Aorta (tissue), 5 donors: ENCODE measurements around the gene C2orf81. TPM values are rescaled to one million over a fixed set of nuclear protein-coding genes. Genes with fewer than 3 reads are reported as not detected.
A peak's percentile ranks its signal among the peaks of the same experiment; 100 is the strongest.

Source experiments
- ATAC-seq: fragments of 200-7000 bp; cut with Tn5 transposase; one replicate; pipeline ENCODE4 v1.9.1; 2022; ENCODE audit warnings: moderate library complexity; ENCODE audit not compliant: low FRiP score
- DNase-seq, 2 donors: peaks; one replicate each; pipeline ENCODE4 v3.0.0-alpha.2; 2020
- H3K27ac ChIP-seq, 2 donors: one replicate each; pipeline ENCODE4 v1.5.1; 2013; ENCODE audit warnings: low read length in 2 of 2, mild to moderate bottlenecking in 2 of 2, moderate library complexity in 2 of 2, control low read depth in 1 of 2, inconsistent platforms in 1 of 2, low read depth in 1 of 2
- H3K27me3 ChIP-seq, 2 donors: one replicate each; pipeline ENCODE4 v1.6.1; 2013; ENCODE audit warnings: control low read depth in 1 of 2, low read length in 1 of 2, mild to moderate bottlenecking in 1 of 2, moderate library complexity in 1 of 2; ENCODE audit not compliant: insufficient read depth in 2 of 2, control insufficient read depth in 1 of 2
- H3K36me3 ChIP-seq, 2 donors: one replicate each; pipeline ENCODE4 v1.6.1; 2013; ENCODE audit warnings: control low read depth in 1 of 2, low read length in 1 of 2, mild to moderate bottlenecking in 1 of 2; ENCODE audit not compliant: insufficient read depth in 2 of 2, control insufficient read depth in 1 of 2
- H3K4me1 ChIP-seq, 2 donors: one replicate each; pipeline ENCODE4 v1.6.1; 2013; ENCODE audit warnings: low read length in 2 of 2, control low read depth in 1 of 2, mild to moderate bottlenecking in 1 of 2, moderate library complexity in 1 of 2; ENCODE audit not compliant: insufficient read depth in 2 of 2, control insufficient read depth in 1 of 2
- H3K4me3 ChIP-seq, 2 donors: one replicate each; pipeline ENCODE4 v1.5.1; 2013; ENCODE audit warnings: low read length in 2 of 2, control low read depth in 1 of 2, mild to moderate bottlenecking in 1 of 2
- H3K9me3 ChIP-seq: one replicate; pipeline ENCODE4 v1.6.1; 2013; ENCODE audit warnings: mild to moderate bottlenecking, low read length; ENCODE audit not compliant: control insufficient read depth
- WGBS, 2 donors: extraction: QIAGEN DNeasy Blood & Tissue Kit; methylation state at CpG; one replicate each; pipeline ENCODE4 v1.1.7; 2013; 5-methylcytosine and 5-hydroxymethylcytosine counted together
- intact Hi-C, 2 donors: fragments of 100-400 bp; cut with DNase I; formaldehyde crosslinking; loops; one replicate each; pipeline versions ENCODE4 v1.14.2 to v1.15.0; 2022
- polyA plus RNA-seq, 2 donors: library from polyadenylated mRNA; stranded (reverse); fragments of 200-250 nt; gene quantifications; one replicate each; pipeline ENCODE4 v1.2.3, GENCODE V29; 2013
- total RNA-seq, 2 donors: library from RNA; stranded (reverse); fragmentation: NEBNext Ultra II Directional; extraction: Animal tissue kit (Norgen Biotek cat#: 25700); gene quantifications; one replicate each; pipeline ENCODE4 v1.2.1, GENCODE V29; 2021
- donor health status: healthy with polysubstance abuse.
- donor health status: Bipolar disorder and iron deficiency.
- donor health status: DM: no; HTN: no; CAD: no.
- donor health status: DM: no; HTN: no; CAD: no.
- donor health status: DM: yes; HTN: yes; CAD: no.

C2orf81 gene
- total and polyA plus RNA-seq, 4 donors: 1.3 to 4.5 (median 2.2) TPM

DNA sequence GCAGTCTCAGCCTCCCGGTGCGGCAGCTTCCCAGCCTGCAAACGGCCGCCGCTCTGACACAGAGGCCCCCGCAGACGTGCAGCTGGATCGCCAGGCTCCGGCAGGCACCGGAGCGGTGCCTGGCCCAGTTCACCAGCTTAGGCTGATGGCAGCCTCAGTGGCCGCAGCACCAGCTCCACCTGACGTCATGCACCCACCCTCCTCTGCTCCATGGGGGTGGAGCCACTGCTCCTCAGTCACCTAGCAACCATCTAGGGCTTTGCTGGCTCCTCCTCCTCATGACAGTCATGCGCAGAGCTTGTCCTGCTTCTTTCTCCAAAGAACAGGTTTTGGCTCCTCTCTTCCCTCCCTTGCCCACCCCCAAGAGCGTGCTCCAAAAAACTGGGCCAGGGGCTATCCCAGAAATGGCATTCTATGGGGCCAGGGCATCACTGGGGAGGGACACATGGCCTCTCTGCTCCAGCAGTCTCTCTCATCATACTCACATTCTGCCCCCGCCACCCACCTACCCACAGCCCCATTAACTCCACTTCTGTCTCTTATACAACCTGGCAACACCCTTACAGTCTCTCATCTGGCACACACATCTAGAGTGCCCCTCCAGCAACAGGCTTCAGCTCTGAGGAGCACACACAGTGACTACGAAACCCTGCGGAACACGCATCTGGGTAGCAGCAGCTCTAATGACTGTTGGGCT, 46.8 kb downstream of the C2orf81 start:
- no peak overlapping the region for H3K27ac ChIP-seq
- no peaks in the 10 kb centered on the region for H3K27me3 ChIP-seq
- no peaks in the 10 kb centered on the region for H3K9me3 ChIP-seq
- intact Hi-C loops: no loop called here
- 44 to 49% methylated on average over 19 of the region's 19 CpGs for WGBS, 2 donors
- H3K4me3 ChIP-seq: no peak overlapping the region
- H3K36me3 ChIP-seq: peaks cover 9% of the 10 kb centered on the region in 2 donors
- peak; percentile 90 for ATAC-seq
- no peaks in the 10 kb centered on the region for H3K4me1 ChIP-seq
- peak; percentile 85 to 89 for DNase-seq

DNA sequence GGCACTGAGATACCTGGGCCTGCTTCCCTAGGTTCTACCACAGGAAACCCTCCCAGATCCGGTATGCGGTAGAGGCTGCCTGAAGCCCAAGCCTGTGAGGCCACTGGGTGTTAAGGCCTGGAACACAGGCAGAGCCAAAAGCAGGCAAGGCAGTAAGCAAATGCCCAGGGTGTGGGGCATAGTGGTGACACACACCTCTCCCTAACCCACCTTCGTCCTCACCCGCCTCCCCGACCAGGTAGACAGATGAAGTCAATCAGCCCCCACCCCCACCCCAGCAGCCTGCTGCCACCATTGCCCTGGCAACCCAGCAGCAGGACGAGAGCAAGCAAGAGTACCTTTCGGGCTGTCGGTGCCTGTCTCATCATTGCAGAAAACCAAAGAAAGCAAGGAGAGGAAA, 47.4 kb downstream of the C2orf81 start:
- Histone ChIP-seq H3K4me3 (no peak overlapping the region), H3K27me3 (no peaks in the 10 kb centered on the region), H3K27ac (no peak overlapping the region), H3K4me1 (no peaks in the 10 kb centered on the region), H3K36me3 (peaks cover 9 to 12% of the 10 kb centered on the region in 2 donors), H3K9me3 (no peaks in the 10 kb centered on the region)
- intact Hi-C loops: no loop called here
- DNase-seq (no peak), ATAC-seq (no peak)
- WGBS, 2 donors: 65 to 70% methylated on average over 8 of the region's 8 CpGs

DNA sequence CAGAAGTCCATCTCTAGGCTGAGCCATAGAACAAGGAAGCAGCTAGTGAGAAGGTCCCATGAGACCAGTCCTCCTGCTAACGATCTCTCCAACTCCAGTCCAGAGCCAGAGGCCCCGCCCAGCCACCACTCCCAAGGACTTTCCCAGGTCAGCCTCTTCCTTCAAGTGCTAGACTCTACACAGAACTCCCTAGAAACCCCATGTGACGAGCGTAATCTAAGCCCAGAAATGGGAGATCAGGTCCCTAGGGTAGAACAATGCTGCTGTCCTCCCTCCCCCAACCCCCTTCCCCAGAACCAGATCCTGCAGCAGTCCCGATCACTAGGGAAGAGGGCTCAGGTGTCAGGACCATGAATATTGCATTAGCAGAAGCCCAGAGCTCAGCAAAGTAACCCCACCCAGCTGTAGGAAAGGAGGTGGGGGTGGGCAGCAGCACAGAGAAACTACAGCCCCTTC, 48.2 kb downstream of the C2orf81 start:
- H3K27ac ChIP-seq: no peak overlapping the region
- ATAC-seq (no peak), DNase-seq (no peak)
- no peaks in the 10 kb centered on the region for H3K27me3 ChIP-seq
- WGBS, 2 donors: 71 to 74% methylated on average over 5 of the region's 5 CpGs
- no peak overlapping the region for H3K4me3 ChIP-seq
- intact Hi-C loops: no loop called here
- H3K4me1 ChIP-seq: no peaks in the 10 kb centered on the region
- H3K36me3 ChIP-seq: peaks cover 10 to 18% of the 10 kb centered on the region in 2 donors
- H3K9me3 ChIP-seq: no peaks in the 10 kb centered on the region

DNA sequence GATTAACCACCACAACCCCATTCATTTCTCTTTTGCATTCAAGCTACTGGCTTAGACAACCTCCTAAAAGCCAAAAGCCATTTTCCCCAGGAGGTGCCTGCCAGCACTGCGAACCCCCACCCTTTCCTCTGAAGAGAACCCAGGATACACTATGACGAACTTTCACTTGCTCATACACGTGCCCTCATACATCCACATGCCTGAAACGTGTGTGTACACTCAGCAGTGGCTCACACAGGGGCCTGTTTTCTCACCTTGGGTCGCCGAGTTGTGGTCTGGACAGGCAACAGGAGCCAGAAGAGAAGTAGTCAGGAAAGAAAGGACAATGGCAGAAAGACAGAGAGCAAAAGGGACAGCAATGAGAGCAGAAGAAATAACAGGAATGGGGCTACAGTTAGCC, 48.7 kb downstream of the C2orf81 start:
- Histone ChIP-seq H3K27me3 (no peaks in the 10 kb centered on the region), H3K36me3 (peaks cover 16 to 23% of the 10 kb centered on the region in 2 donors), H3K4me3 (no peak overlapping the region), H3K9me3 (no peaks in the 10 kb centered on the region), H3K27ac (no peak overlapping the region), H3K4me1 (no peaks in the 10 kb centered on the region)
- DNase-seq (no peak), ATAC-seq (no peak)
- 88 to 90% methylated on average over 6 of the region's 6 CpGs for WGBS, 2 donors
- intact Hi-C loops: no loop called here

DNA sequence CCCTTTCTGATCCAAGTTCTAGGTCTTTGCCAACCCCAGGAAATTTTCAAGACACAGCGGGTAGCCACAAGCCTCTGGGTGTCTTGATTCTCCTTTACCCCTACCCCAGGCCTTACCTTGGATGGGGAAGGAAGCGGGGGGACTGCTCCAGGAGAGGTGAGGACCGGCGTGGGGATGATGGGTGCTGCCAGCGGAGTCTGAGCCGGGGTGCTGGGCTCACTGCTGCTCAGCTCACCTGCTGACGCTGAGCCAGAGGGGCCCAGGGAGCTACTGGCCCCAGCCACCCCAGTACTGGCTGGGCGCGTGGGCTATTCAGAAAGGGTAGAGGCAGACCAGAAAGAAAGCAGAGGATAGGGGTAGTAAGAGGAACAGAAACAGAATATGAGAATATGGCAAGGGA, 50.0 kb downstream of the C2orf81 start:
- ATAC-seq (no peak), DNase-seq (no peak)
- intact Hi-C loops: no loop called here

DNA sequence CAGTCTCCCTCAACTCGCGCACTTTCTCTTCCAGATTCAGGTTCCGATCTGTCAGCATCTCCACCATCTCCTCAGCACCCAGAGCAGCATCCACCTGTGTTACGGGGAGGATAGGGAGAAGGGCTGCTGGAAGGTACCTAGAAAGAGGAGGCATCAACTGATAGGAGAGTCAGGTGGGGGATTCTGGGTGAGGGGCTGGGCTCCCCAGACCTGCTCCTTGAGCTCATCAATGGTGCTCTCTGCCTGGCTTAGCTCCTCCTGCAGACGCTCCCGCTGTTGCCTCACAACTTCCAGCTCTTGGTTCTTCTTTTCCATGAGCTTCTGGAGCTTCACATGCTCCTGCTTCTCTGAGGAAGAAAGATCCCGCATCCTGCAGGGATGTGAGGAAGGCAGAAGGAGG, 51.4 kb downstream of the C2orf81 start:
- no peak overlapping the region for H3K27ac ChIP-seq
- H3K4me3 ChIP-seq: no peak overlapping the region
- peaks cover 24 to 40% of the 10 kb centered on the region in 2 donors for H3K36me3 ChIP-seq
- no peaks in the 10 kb centered on the region for H3K9me3 ChIP-seq
- WGBS, 2 donors: 96 to 97% methylated on average over 7 of the region's 7 CpGs
- no peaks in the 10 kb centered on the region for H3K4me1 ChIP-seq
- DNase-seq: no peak
- intact Hi-C loops: no loop called here
- ATAC-seq: no peak
- H3K27me3 ChIP-seq: no peaks in the 10 kb centered on the region

More for the DNA sequence above, 50.0 kb downstream of the C2orf81 start:
- H3K27ac ChIP-seq: no peak overlapping the region
- H3K4me1 ChIP-seq: no peaks in the 10 kb centered on the region
- peaks cover 24 to 30% of the 10 kb centered on the region in 2 donors for H3K36me3 ChIP-seq
- 95 to 98% methylated on average over 9 of the region's 9 CpGs for WGBS, 2 donors
- no peaks in the 10 kb centered on the region for H3K27me3 ChIP-seq
- H3K4me3 ChIP-seq: no peak overlapping the region
- no peaks in the 10 kb centered on the region for H3K9me3 ChIP-seq

DNA sequence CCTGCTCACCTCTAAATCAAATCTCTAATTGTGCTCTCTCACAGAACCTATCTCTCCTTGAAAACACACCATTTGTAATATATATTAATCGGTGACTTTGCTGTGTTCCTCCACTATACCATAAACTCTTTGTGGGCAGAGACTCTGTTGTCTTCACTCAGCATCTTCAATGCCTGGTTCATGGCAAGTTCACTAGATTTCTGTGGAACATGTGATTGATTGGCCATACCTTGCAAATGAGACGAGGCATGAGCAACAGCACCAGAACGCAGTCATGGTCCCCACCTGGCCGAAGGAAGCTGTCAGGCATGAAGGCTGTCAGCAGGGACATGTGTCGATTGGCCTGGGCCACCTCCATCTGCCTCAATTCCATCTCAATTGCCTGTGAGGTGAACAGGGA, 52.9 kb downstream of the C2orf81 start:
- Histone ChIP-seq H3K4me1 (no peaks in the 10 kb centered on the region), H3K9me3 (no peaks in the 10 kb centered on the region), H3K27ac (no peak overlapping the region), H3K27me3 (no peaks in the 10 kb centered on the region), H3K36me3 (peaks cover 31 to 43% of the 10 kb centered on the region in 2 donors), H3K4me3 (no peak overlapping the region)
- no peak for DNase-seq
- ATAC-seq: no peak
- intact Hi-C loops: no loop called here
- 90 to 92% methylated on average over 5 of the region's 5 CpGs for WGBS, 2 donors

DNA sequence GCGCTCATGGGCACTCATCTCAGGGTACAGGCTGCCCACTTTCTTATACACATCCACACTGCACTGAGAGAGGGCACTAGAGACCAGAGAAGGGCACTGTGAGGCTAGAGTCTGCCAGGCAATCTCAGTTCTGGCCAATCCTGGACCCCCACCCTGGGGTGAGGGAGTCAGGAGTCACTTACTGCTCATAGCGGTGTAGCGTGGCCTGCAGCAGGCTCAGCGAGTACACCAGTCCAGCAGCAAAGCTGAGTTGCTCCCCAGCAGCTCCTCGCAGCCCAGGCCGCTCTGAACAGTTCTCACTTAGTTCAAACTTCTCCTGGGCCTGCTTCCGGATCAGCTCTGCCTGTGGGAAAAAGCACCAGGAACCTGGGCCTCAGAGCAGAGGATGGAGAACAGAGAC, 53.6 kb downstream of the C2orf81 start:
- 95 to 96% methylated on average over 7 of the region's 7 CpGs for WGBS, 2 donors
- intact Hi-C loops: no loop called here
- DNase-seq: no peak
- peaks cover 32 to 45% of the 10 kb centered on the region in 2 donors for H3K36me3 ChIP-seq
- no peaks in the 10 kb centered on the region for H3K9me3 ChIP-seq
- no peaks in the 10 kb centered on the region for H3K27me3 ChIP-seq
- H3K4me1 ChIP-seq: no peaks in the 10 kb centered on the region
- no peak overlapping the region for H3K4me3 ChIP-seq
- H3K27ac ChIP-seq: no peak overlapping the region
- no peak for ATAC-seq

DNA sequence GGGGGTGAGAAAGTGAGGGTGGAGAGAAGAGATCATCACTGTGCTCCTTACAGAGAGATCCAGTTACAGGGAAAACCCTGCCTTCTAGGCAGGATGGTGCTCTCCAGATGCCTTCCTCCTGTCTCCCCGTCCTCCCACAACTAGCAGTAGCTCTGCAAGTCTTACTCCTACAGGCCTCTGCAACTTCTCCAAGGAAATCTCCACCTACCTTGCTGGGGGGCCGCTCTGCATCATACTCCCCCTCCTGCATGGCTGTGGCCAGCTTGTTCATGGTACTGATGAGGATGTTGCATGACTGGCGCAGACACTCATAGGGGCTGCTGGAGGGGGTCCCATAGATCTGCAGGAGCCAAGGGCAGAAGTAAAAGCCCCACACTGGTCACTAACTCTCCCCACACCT, 55.4 kb downstream of the C2orf81 start:
- Histone ChIP-seq H3K4me1 (no peaks in the 10 kb centered on the region), H3K27me3 (no peaks in the 10 kb centered on the region), H3K4me3 (no peak overlapping the region), H3K9me3 (no peaks in the 10 kb centered on the region), H3K27ac (no peak overlapping the region), H3K36me3 (peaks cover 34 to 52% of the 10 kb centered on the region in 2 donors)
- 96% methylated on average over 3 of the region's 3 CpGs for WGBS, 2 donors
- DNase-seq (no peak), ATAC-seq (no peak)
- intact Hi-C loops: no loop called here
